ENCODE measurements around the gene PLSCR5. TPM values are rescaled to one million over a fixed set of nuclear protein-coding genes. Genes with fewer than 3 reads are reported as not detected.

The PLSCR5 gene
- total and polyA plus RNA-seq, 10 of the 15 experiments (the other 5 are each of a cell fraction or from before 2014, with no cell fraction given): 0.06 TPM; not detected in 9

DNA sequence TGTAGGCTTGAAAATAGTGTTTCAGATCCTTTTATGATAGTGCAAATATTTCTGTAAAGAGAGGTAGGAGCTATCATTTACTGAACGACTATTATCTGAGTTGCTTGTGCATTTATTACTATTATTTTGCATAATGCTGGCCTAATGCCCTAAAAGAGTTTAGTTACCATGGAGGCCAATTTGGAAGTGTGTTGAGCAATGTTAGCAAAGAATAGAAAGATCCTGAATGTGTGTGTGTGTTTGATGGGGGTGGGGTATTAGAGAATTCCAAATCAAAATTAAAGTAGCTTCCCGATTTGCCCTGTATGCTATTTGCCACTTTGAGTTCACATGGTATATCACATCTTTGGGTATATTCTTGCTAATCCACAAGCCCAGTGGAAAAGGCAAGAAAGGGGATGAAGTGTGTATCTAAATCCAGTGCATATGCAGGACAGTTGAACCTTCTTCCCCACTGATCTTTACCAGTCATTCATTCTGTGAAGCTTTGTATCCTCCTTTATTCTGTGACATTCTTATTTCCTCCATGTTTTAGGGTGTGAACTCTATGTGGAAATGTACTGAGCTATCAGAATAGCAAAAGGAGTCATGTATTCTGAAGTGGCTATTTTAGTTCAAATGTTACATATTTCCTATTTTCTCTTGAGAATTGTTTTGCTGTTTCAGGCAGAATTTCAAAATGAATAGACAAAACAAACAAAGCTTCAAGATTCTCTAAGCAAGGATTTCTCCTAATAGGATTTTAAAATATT, 45.7 kb upstream of the PLSCR5 start:
- Histone ChIP-seq H3K9ac (ENCODE audit: control insufficient read depth, insufficient read depth, low read length) (no peak overlapping the region), H3K27me3 (replicated peaks in 1 of 2; ENCODE audit: control insufficient read depth in 2 of 2, insufficient read depth in 2 of 2, low read length in 1 of 2) (no peaks in the 10 kb centered on the region), H2AFZ (ENCODE audit: control insufficient read depth, low read depth, low read length) (no peak overlapping the region), H3K27ac (ENCODE audit: control insufficient read depth, insufficient read depth) (no peak overlapping the region), H3K79me2 (ENCODE audit: control insufficient read depth, insufficient read depth, low read length) (no peaks in the 10 kb centered on the region), H3K4me3 (no peak overlapping the region), H4K20me1 (ENCODE audit: control insufficient read depth, insufficient read depth) (no peaks in the 10 kb centered on the region), H3K4me1 (ENCODE audit: control insufficient read depth, insufficient read depth, low read length) (no peaks in the 10 kb centered on the region), H3K9me3 (replicated peaks; ENCODE audit: control insufficient read depth, insufficient read depth, low read length) (no peaks in the 10 kb centered on the region), H3K4me2 (ENCODE audit: control insufficient read depth, insufficient read depth) (no peak overlapping the region), H3K36me3 (ENCODE audit: control insufficient read depth in 2 of 2, insufficient read depth in 2 of 2, low read length in 1 of 2) (no peaks in the 10 kb centered on the region)
- SMC1A ChIA-PET (ENCODE audit: uncharacterized antibody, unreplicated experiment): interaction anchor here (1.3 kb wide), 1 partner anchor 8 kb away, joined by 4 read pairs; no protein-coding TSS in a partner anchor
- TF ChIP-seq, protein P1, sequence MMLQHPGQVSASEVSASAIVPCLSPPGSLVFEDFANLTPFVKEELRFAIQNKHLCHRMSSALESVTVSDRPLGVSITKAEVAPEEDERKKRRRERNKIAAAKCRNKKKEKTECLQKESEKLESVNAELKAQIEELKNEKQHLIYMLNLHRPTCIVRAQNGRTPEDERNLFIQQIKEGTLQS (IDR thresholded peaks at IDR 0.05; ENCODE audit: borderline replicate concordance, extremely low read depth, low read depth, low read length): no peak
- TF ChIP-seq TAF1 (IDR thresholded peaks at IDR 0.05; ENCODE audit: borderline replicate concordance, low read depth, low read length): no peak
- TF ChIP-seq, protein P2, sequence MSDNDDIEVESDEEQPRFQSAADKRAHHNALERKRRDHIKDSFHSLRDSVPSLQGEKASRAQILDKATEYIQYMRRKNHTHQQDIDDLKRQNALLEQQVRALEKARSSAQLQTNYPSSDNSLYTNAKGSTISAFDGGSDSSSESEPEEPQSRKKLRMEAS (IDR thresholded peaks at IDR 0.05; ENCODE audit: low read depth, low read length): no peak
- no peak for TF ChIP-seq FOXK2 (IDR thresholded peaks at IDR 0.05)
- no peak for TF ChIP-seq NFYA (IDR thresholded peaks at IDR 0.05; ENCODE audit: borderline replicate concordance, low read depth, low read length)
- TF ChIP-seq YY1 (IDR thresholded peaks at IDR 0.05; ENCODE audit: low read depth, low read length): no peak
- TF ChIP-seq CHD4 (IDR thresholded peaks at IDR 0.05): no peak
- TF ChIP-seq, protein P3, sequence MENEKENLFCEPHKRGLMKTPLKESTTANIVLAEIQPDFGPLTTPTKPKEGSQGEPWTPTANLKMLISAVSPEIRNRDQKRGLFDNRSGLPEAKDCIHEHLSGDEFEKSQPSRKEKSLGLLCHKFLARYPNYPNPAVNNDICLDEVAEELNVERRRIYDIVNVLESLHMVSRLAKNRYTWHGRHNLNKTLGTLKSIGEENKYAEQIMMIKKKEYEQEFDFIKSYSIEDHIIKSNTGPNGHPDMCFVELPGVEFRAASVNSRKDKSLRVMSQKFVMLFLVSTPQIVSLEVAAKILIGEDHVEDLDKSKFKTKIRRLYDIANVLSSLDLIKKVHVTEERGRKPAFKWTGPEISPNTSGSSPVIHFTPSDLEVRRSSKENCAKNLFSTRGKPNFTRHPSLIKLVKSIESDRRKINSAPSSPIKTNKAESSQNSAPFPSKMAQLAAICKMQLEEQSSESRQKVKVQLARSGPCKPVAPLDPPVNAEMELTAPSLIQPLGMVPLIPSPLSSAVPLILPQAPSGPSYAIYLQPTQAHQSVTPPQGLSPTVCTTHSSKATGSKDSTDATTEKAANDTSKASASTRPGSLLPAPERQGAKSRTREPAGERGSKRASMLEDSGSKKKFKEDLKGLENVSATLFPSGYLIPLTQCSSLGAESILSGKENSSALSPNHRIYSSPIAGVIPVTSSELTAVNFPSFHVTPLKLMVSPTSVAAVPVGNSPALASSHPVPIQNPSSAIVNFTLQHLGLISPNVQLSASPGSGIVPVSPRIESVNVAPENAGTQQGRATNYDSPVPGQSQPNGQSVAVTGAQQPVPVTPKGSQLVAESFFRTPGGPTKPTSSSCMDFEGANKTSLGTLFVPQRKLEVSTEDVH (IDR thresholded peaks at IDR 0.05; ENCODE audit: low read depth, partially characterized antibody): no peak
- TF ChIP-seq, protein P4, sequence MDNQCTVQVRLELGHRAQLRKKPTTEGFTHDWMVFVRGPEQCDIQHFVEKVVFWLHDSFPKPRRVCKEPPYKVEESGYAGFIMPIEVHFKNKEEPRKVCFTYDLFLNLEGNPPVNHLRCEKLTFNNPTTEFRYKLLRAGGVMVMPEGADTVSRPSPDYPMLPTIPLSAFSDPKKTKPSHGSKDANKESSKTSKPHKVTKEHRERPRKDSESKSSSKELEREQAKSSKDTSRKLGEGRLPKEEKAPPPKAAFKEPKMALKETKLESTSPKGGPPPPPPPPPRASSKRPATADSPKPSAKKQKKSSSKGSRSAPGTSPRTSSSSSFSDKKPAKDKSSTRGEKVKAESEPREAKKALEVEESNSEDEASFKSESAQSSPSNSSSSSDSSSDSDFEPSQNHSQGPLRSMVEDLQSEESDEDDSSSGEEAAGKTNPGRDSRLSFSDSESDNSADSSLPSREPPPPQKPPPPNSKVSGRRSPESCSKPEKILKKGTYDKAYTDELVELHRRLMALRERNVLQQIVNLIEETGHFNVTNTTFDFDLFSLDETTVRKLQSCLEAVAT (IDR thresholded peaks at IDR 0.05): no peak
- in situ Hi-C loops (cut with MboI): no loop called here
- DNase-seq (ENCODE audit: low read depth, low spot score) (no peak), FAIRE-seq (no peak), ATAC-seq (no peak)
- CTCF ChIA-PET: interaction anchor here (0.5 to 1.3 kb wide), 3 partner anchors 10 to 876 kb away, joined by 3 to 4 read pairs (median 3); no protein-coding TSS in a partner anchor
- BruUV-seq (replicated peaks): no TSS peak
- intact Hi-C loops (cut with micrococcal nuclease; ENCODE audit: unreplicated experiment): no loop called here
- POLR2A ChIA-PET: no interaction called here
- RAD21 ChIA-PET (ENCODE audit: unreplicated experiment): no interaction called here
- whole genome bisulfite sequencing (ENCODE audit: insufficient coverage, insufficient replicate concordance, low lambda C conversion rate, missing lambda C conversion rate): 2% methylated on average over 2 of the region's 2 CpGs
